Measurements from ENCODE around the gene KMT2C. TPM values are rescaled to one million over a fixed set of nuclear protein-coding genes. Genes with fewer than 3 reads are reported as not detected.
"Not testable (repeated sequence)": the region's sequence is repeated elsewhere in the genome, so short reads cannot be mapped to it uniquely, and the experiment has no call there.

The KMT2C gene
- total and polyA plus RNA-seq, 2 of the 13 experiments (the other 11 are each of a cell fraction or from before 2014, with no cell fraction given) = 7.1 to 14.4 TPM

DNA sequence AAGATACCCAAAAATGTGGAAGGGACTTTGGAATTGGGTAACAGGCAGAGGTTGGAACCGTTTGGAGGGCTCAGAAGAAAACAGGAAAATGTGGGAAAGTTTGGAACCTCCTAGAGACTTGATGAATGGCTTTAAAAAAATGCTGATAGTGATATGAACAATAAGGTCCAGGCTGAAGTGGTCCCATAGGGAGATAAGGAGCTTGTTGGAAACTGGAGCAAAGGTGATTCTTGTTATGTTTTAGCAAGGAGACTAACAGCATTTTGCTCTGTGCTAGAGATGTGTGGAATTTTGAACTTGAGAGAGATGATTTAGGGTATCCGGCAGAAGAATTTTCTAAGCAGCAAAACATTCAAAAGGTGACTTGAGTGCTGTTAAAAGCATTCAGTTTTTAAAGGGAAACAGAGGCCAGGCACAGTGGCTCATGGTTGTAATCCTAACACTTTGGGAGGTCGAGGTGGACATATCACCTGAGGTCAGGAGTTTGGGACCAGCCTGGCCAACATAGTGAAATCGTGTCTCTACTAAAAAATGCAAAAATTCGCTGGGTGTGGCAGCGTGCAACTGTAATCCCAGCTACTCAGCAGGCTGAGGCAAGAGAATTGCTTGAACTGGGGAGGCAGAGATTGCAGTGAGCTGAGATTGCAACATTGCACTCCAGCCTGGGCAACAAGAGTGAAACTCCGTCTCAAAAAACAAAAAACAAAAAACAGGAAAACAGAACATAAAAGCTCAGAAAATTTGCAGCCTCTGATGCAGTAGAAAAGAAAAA is 34.6 kb upstream of the KMT2C start:
- H3K27me3 ChIP-seq (ENCODE audit: control insufficient read depth in 1 of 2, insufficient read depth in 2 of 2, low read length in 2 of 2); H3K27ac ChIP-seq (ENCODE audit: extremely low read length, insufficient read depth, low read length); DNase-seq (ENCODE audit: low spot score); H3K79me2 ChIP-seq (ENCODE audit: insufficient read depth, low read length); H3K9ac ChIP-seq (ENCODE audit: insufficient read depth, low read depth, low read length); in situ Hi-C loops (cut with HindIII; ENCODE audit: extremely low pct_ligation_motif_present, low pct_unique_long_range_greater_than_20kb); FAIRE-seq; H3K4me2 ChIP-seq (ENCODE audit: low read depth, low read length); H2AFZ ChIP-seq (ENCODE audit: low read length); BruUV-seq (replicated peaks); H3K4me3 ChIP-seq (replicated peaks in 1 of 3; ENCODE audit: insufficient read depth in 1 of 3, low read depth in 2 of 3, low read length in 3 of 3); CTCF ChIA-PET (ENCODE audit: low intra/inter-chr PET ratio, low total read pairs); H3K36me3 ChIP-seq (replicated peaks in 1 of 2; ENCODE audit: control insufficient read depth in 1 of 2, insufficient read depth in 2 of 2, low read length in 2 of 2); ATAC-seq; H4K20me1 ChIP-seq (ENCODE audit: insufficient read depth, low read length): not testable (repeated sequence)
- peaks cover 10% of the 10 kb centered on the region for H3K9me3 ChIP-seq (ENCODE audit: low read length)
- peak; percentile 27; the same call in 1 of the 2 replicates for TF ChIP-seq CEBPB (IDR thresholded peaks at IDR 0.05; ENCODE audit: borderline replicate concordance, low read depth, low read length)
- intact Hi-C loops (cut with micrococcal nuclease; ENCODE audit: unreplicated experiment) = loop anchor here (1.0 kb wide), 1 partner anchor 11 kb away; no protein-coding TSS in a partner anchor
- H3K4me1 ChIP-seq (ENCODE audit: insufficient read depth, low read length) = peaks cover 17% of the 10 kb centered on the region
- 11% methylated on average over 7 of the region's 7 CpGs for WGBS (ENCODE audit: low lambda C conversion rate)
- POLR2A ChIA-PET = interaction anchor here (1.5 kb wide), 1 partner anchor 10 kb away, joined by 3 read pairs; no protein-coding TSS in a partner anchor

DNA sequence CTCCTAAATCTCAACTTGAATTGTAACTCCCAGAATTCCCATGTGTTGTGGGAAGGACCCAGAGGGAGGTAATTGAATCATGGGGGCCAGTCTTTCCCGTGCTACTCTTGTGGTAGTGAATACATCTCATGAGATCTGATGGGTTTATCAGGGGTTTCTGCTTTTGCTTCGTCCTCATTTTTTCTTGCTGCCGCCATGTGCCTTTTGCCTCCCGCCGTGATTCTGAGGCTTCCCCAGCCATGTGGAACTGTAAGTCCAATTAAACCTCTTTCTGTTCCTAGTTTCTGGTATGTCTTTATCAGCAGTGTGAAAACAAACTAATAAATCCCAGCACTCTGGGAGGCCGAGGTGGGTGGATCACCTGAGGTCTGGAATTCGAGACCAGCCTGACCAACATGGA is 33.8 kb upstream of the KMT2C start:
- H3K36me3 ChIP-seq (replicated peaks in 1 of 2; ENCODE audit: control insufficient read depth in 1 of 2, insufficient read depth in 2 of 2, low read length in 2 of 2); H3K79me2 ChIP-seq (ENCODE audit: insufficient read depth, low read length); in situ Hi-C loops (cut with HindIII; ENCODE audit: extremely low pct_ligation_motif_present, low pct_unique_long_range_greater_than_20kb); CTCF ChIA-PET (ENCODE audit: low intra/inter-chr PET ratio, low total read pairs); ATAC-seq; POLR2A ChIA-PET; H4K20me1 ChIP-seq (ENCODE audit: insufficient read depth, low read length); H3K27ac ChIP-seq (ENCODE audit: extremely low read length, insufficient read depth, low read length); H3K27me3 ChIP-seq (ENCODE audit: control insufficient read depth in 1 of 2, insufficient read depth in 2 of 2, low read length in 2 of 2); DNase-seq (ENCODE audit: low spot score); H3K9ac ChIP-seq (ENCODE audit: insufficient read depth, low read depth, low read length); BruUV-seq (replicated peaks); FAIRE-seq; H3K4me2 ChIP-seq (ENCODE audit: low read depth, low read length); H2AFZ ChIP-seq (ENCODE audit: low read length); H3K4me3 ChIP-seq (replicated peaks in 1 of 3; ENCODE audit: insufficient read depth in 1 of 3, low read depth in 2 of 3, low read length in 3 of 3): not testable (repeated sequence)
- Histone ChIP-seq H3K4me1 (ENCODE audit: insufficient read depth, low read length) (peaks cover 16% of the 10 kb centered on the region), H3K9me3 (ENCODE audit: low read length) (peaks cover 10% of the 10 kb centered on the region)
- intact Hi-C loops (cut with micrococcal nuclease; ENCODE audit: unreplicated experiment) = loop anchor here (10.0 kb wide), 2 partner anchors 125 to 355 kb away; no protein-coding TSS in a partner anchor
- 50% methylated on average over 7 of the region's 7 CpGs for WGBS (ENCODE audit: low lambda C conversion rate)
